ENCODE data around the gene TIMM22.
"Not testable (repeated sequence)": the region's sequence is repeated elsewhere in the genome, so short reads cannot be mapped to it uniquely, and the experiment has no call there.

Gene TIMM22

DNA sequence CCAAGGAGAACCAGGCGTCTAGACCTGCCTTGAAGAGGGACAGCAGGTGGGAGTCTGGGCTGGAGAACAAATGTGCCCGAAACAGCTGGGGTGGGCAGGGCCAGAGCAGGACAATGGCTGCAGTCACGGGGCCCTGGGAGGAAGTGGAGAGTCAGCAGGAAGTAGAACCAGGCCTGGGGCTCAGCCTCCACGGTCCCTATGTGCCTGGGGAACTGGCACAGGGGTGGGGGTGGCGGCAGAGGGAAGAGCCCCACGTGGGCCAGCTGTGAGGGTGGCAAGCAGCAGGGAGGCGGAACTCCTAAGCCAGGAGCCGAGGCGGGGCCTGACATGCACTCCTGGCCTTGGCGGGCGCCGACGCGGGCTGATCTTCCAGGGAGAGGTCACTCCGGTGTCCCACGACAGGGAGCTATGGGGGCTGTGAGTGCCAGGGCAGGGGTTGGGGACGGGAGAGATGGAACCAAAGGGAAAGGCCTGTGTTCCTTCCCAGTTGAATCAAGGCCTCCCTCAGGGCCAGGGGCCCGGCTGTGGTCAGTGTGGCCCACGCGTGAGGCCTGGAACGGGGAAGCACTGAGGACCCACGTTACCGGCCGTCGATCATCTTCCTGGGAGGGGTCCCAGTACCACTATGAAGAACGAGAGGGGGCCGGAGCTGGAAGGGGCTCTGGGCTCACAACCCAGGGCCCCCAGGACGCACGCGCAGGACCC, 42.7 kb downstream of the TIMM22 start:
- no peak for DNase-seq (ENCODE audit: low read depth)

- no peak for DNase-seq (ENCODE audit: low read depth)
These were observed 43.3 kb downstream of the TIMM22 start for GRCh38 chr17:1040216-1040600.

- DNase-seq (ENCODE audit: low read depth): no peak
These were observed 44.8 kb downstream of the TIMM22 start for GRCh38 chr17:1041746-1042145.

DNA sequence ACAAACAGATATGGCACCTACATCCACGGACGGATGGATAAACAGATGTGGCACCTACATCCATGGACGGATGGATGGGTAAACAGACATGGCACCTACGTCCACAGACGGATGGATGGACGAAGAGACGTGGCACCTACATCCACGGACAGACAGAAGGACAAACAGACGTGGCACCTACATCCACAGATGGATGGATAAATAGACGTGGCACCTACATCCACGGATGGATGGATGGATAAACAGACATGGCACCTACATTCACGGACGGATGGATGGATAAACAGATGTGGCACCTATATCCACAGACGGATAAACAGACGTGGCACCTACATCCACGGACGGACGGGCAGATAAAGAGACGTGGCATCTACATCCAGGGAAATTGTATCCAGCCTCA, 45.6 kb downstream of the TIMM22 start:
- no peak for DNase-seq (ENCODE audit: low read depth)

- DNase-seq (ENCODE audit: low read depth): no peak
These were observed 46.8 kb downstream of the TIMM22 start for GRCh38 chr17:1043601-1044251.

GRCh38 chr17:1044387-1045009, 47.6 kb downstream of the TIMM22 start:
- DNase-seq (ENCODE audit: low read depth): not testable (repeated sequence)

GRCh38 chr17:1045456-1045855, 48.5 kb downstream of the TIMM22 start:
- DNase-seq (ENCODE audit: low read depth): no peak

DNA sequence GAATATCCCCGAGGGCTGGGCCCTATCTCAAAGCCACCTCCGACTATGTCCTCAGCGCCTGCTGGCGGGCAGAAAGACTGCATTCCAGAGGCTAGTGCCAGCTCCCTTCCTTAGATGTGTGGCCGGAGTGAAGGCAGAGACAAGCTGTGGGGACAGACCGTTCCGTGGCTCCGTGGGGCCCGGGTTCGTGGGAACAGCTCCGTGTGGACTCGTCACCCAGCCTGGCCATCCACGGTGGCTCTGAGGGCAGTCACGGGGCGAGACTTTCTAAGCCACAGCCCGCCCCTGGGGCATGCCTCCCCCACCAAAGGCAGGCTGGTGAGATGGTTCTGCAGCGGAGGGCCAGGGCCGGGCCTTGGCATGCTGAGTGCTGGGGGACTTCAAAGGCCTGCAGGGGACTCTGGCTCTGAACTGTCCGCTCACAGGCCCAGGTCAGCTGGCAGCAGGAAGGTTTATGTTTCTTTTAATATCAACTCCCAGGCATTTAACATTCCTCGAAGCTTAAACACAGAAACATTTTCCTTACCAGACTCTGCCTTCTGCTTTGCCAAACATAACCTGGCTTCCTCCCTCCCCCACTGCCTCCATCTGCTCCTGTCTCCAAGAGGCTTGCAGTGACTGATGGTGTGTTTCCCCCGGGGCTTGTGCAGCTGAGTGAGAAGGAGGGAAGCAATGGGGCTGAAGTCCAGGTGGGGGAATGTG, 50.4 kb downstream of the TIMM22 start:
- no peak for DNase-seq (ENCODE audit: low read depth)

GRCh38 chr17:1047879-1048470, 51.0 kb downstream of the TIMM22 start:
- DNase-seq (ENCODE audit: low read depth): no peak

DNA sequence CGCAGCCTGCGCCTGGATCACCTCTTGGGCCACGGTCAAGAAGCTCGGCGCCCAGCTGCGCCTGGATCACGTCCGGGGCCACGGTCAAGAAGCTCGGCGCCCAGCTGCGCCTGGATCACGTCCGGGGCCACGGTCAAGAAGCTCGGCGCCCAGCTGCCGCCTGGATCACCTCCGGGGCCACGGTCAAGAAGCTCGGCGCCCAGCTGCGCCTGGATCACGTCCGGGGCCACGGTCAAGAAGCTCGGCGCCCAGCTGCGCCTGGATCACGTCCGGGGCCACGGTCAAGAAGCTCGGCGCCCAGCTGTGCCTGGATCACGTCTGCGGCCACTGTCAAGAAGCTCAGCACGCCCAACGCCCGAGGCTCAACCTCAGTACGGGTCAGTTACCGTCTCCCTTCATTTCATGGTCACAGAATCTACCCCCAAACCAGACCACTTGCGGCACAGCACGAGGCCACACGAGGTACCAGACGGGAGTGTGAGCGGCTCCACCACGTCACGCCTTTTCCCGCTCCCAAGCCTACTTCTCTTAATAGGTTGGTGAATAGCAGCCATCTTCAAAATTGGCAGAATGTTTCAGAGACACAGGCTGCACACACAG, 51.7 kb downstream of the TIMM22 start:
- not testable (repeated sequence) for DNase-seq (ENCODE audit: low read depth)

DNA sequence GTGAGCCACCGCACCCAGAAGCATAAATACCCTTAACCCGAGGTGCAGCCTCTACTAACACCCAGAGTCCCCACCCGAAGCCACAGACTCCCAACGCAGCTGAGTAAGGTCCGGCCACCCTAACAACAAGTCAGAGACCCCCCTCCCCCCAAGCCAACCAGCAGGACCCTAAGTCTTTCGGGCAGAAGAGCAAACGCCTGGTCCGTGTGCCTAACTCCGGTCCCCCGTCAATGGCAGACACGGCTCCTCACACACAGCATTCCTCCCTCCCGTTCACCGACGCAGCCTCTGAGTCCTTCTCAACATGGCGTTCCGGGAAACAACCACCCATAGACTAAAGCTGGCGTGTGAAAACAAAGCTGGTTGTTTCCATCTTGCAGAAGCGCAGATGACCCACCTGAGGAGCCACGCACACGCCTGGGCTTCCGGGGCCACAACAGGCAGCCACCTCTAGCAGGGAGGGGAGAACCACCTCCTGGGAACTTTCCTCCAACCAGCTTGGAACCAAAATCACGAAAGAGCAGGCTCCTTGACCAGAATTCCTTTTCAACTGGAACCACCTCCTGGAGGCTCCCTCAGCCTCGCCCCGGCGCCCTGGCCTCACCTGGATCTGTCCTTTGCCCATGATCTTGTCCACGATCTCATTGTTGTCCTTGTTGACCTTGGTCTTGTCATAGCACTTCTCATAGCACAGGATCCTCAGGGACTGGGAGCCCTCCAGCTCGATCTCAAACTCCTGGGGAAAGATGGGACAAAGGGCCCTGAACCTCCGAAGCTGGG, 52.7 kb downstream of the TIMM22 start:
- DNase-seq (ENCODE audit: low read depth): no peak

DNA sequence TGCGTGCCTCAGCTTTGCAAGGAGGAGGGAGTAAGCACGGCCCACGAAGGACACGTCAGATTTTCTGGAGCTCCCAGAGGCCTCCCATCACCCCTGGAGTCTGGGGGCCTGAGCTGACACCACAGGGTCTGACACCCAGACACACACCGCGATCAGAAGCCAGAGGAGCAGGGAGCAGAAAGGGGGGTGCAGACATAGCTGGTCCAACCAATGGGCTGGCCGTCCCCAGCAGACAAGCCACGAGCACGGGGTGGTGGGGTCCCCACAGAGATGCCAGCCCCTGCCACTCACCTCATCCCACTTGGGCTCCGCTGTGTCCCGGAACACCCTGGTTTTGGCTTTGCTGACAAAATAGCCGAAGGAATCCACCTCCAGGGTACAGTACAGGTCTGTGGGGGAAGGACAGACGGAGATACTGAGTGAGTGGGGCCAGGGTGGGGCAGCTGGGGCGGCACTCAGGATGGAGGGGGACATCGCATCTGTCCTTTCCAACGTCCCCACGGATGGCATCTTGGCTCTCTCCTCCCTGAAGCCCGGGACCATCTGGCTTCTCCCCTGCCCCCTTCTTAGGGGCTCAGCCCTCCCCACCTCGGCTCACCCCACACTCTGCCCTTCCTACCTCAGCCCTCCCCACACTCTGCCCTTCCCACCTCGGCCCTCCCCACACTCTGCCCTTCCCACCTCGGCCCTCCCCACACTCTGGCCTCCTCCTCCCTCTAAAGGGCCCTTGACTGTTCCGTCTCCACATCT, 53.5 kb downstream of the TIMM22 start:
- DNase-seq (ENCODE audit: low read depth): no peak

DNA sequence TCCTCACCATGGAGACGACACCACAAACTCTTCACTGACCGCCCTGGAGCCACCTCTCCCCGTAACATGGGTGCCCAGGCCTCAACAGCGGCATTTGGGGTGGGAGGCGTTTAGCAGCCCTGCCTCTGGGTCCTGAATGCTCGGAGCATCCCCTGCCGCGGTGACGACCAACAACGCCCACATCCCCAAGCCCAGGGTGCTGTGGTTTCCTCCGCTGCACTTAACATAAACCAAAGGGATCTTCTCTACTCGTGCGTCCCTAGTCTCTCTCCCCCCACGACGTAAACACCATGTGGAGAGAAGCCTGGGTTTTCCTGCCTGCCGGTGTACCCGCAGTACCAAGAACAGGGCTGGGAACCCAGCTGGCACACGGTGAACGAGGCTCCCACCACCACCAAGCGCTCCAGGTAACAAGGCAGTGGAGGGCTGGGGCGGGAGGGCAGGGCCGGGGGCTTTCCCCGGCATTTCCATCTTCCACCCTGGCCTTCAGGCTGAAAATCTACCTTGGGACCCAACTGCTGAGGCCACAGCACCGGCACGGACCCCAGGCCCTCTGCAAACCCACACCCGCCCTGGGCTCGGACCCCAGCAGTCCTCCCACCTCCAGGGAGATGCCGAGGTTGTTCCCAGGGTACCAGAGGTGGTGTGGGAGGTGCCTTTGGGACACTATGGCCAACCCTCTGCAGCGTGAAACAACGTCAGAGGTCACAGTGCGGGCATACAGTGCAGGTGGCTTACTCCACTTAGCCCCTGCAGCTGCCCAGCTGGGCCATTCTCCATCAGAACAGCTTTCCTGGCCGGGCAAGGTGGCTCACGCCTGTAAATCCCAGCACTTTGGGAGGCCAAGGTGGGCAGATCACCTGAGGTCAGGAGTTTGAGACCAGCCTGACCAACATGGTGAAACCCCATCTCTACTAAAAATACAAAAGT, 54.3 kb downstream of the TIMM22 start:
- DNase-seq (ENCODE audit: low read depth): no peak

All from activated T-helper 9 cell treated with anti-CD3 and anti-CD28 coated beads, Interleukin-2, amount 50 U/mL, for 16 hours (primary cell).